Left ventricle myocardium superior (tissue), 1 donor: ENCODE data around the gene CTH. TPM values are rescaled to one million over a fixed set of nuclear protein-coding genes. Genes with fewer than 3 reads are reported as not detected.
A peak's percentile ranks its signal among the peaks of the same experiment; 100 is the strongest.
"Not testable (repeated sequence)": the region's sequence is repeated elsewhere in the genome, so short reads cannot be mapped to it uniquely, and the experiment has no call there.

Experiments
- ATAC-seq: fragments of 200-7000 bp; cut with Tn5 transposase; one replicate; pipeline ENCODE4 v1.9.1; 2020; ENCODE audit warnings: mild to moderate bottlenecking, moderate library complexity
- DNase-seq: peaks from one replicate; pipeline ENCODE4 v3.0.0-alpha.2; 2020
- intact Hi-C: fragments of 100-400 bp; cut with micrococcal nuclease; formaldehyde crosslinking; loops from one replicate; pipeline ENCODE4 v1.11.0; 2022
- long read RNA-seq: library from polyadenylated mRNA; unstranded; transcript quantifications from one replicate; pipeline ENCODE4 v2.0.0, GENCODE V29; 2021
- total RNA-seq: library from RNA; stranded (reverse); fragmentation: NEBNext Ultra II Directional; extraction: Animal tissue kit (Norgen Biotek cat#: 25700); gene quantifications from one replicate; pipeline ENCODE4 v1.2.1, GENCODE V29; 2021
- donor health status: DM: no; HTN: yes; CAD: no; lungs with severe emphysema.

CTH gene
- total RNA-seq = 1.1 TPM
- long read RNA-seq, partial matches to known transcripts = 0 of 1 reads
- long read RNA-seq, other reads (novel, unspliced or antisense) = 0 of 1 reads

DNA sequence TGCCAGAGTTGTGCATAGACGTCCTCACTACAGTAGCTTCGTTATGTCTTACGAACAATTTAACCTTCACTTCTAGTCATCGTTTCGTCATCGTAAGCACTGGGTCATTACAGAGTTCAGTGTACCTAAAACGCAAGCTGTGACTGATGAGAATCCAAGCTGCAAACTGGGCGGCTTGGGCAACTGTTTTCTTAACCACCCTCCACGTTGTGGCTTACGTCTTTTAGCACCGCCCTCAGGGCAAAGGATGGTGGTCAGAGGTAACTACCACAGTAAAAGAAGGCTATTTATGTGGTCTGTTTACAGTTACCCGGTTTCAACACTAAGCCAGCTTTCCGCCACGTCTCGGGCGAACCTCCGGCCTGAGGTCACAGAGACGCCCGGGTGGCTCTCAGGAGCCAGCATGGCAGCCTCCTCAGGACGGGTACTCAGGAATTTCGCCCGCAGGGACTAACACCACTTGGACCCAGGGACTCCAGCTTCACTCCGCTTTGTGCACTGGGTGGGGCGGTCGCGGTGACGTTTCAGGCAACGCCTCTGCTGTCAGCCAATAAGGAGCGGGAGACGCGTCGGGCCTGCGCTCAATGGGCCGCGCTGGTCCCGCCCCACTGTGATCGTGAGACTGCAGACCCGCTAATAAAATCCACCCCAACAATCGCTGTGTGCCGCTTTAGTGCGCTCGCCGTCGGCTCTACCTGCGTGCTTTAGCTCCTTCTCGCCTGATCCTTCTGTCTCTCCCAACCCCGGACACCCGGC lies at the start of gene CTH:
CTH (plus strand) TSS at position 665 of the 756 bp plus-strand sequence. CDS start 148 bp downstream, outside the sequence.
- ATAC-seq (peak; percentile 100), DNase-seq (peak; percentile 97)
- intact Hi-C loops = no loop called here

DNA sequence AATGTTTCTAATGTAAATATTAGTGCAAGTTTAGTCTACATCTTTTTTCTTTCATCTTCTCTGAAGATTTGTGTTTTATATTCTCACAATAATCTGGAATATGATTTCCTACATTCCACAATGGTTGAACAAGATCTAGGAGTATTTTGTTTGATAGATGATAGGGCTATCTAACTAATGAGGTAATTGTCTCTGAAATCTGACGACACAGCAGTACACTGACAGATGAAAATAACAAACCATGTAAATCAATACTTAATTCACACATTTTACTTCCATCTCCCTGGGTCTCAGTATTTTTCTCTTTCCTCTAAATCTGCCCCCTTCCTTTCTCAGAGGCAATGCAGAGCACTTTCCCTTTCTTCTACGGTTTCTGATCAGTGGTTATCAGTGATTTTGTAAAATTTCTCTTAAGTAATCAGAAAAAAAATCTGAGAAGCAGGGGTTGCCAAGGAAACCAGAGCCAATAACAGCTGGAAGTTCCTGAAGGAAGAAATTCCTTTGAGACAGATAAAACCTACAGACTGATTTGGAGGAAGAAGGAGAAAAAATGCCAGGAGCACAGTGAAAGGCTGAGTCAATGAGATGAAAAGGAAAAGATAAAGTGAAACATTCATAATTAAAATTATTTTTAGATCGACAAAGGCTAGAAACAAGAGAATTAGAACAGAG lies 49.2 kb upstream of the CTH start:
- DNase-seq = no peak
- intact Hi-C loops = no loop called here
- ATAC-seq = no peak

DNA sequence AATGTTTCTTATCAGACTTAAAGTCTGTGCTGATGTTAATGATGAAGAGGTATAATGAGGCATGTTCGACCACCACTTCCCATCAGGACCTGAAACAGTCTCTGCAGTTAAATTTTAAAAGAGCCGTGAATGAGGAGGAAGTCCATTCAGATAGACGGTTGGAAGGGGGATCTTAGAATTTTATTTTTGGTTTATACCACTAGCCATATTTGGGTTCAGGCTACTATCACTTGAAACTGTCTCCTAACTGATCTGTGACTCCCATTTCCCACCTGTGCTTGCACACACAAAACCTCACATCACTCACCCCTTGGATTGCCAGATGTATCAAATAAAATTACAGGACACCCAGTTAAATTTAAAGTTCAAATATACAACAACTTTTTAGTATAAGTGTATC lies 46.6 kb upstream of the CTH start:
- DNase-seq (no peak), ATAC-seq (no peak)
- intact Hi-C loops = no loop called here

DNA sequence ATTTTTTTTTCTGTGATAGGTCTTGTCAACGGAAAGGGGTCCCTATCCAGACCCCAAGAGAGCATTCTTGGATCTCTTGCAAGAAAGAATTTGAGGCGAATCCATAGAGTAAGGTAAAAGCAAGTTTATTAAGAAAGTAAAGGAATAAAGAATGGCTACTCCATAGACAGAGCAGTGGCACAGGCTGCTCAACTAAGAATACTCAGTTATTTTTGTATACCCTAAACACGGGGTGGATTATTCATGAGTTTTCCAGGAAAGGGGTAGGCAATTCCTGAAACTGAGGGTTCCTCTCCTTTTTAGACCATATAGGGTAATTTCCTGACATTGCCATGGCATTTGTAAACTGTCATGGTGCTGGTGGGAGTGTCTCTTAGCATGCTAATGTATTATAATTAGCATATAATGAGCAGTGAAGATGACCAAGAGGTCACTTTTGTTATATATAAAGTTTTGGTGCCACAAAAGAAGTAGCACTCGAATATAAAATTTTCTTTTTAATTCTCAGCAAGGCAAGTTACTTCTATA lies 44.6 kb upstream of the CTH start:
- DNase-seq, ATAC-seq, intact Hi-C loops: not testable (repeated sequence)

DNA sequence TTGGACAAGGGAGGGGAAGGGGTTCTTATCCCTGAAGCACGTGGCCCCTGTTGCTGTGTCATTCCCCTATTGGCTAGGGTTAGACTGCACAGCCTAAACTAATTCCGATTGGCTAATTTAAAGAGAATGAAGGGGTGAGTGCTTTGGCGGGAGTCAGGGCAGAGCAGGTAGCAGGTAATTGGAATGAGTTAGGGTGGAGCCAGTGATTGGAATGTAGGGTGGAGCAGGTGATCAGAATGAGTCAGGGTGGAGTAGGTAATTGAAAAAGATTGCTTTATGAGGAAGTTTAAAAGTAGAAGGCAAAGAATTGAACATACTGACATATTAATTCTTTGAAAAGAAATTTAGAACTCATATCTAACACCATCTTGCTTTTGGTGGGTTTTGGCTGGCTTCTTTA lies 44.1 kb upstream of the CTH start:
- DNase-seq, intact Hi-C loops, ATAC-seq: not testable (repeated sequence)

DNA sequence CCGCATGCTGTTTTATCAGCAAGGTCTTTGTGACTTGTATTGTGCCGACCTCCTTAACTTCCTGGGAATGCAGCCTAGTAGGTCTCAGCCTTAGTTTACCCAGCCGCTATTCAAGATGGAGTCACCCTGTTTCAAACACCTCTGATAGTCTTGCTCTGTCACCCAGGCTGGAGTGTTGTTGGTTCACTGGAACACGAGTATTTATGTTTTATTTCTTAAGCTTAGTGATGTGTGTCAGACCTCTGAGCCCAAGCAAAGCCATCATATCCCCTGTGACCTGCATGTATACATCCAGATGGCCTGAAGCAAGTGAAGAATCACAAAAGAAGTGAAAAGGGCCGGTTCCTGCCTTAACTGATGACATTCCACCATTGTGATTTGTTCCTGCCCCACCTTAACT lies 43.7 kb upstream of the CTH start:
- DNase-seq, ATAC-seq, intact Hi-C loops: not testable (repeated sequence)

DNA sequence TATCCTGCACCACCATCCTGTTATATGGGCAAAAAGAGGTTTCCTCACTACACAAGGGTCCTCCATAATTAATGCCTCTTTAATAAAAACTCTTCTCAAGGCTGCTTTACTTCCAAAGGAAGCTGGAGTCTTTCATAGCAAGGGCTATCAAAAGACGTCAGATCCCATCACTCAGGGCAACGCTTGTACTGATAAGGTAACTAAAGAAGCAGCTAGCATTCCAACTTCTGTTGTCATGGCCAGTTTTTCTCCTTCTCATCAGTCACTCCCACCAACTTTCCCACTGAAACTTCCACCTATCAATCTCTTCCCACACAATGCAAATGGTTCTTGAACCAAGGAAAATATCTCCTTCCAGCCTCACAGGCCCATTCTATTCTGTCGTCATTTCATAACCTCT lies 39.5 kb upstream of the CTH start:
- intact Hi-C loops, ATAC-seq: not testable (repeated sequence)

DNA sequence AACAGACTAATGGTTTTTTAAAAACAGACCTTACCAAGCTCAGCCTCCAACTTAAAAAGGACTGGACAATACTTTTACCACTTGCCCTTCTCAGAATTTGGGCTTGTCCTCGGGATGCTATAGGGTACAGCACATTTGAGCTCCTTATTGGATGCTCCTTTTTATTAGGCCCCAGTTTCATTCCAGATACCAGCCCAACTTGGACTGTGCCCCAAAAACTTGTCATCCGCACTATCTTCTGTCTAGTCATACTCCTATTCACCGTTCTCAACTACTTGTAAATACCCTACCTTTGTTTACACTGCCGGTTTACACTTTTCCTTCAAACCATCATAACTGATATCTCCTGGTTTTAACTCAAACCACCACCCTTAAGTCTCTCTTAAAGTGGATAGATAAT lies 38.6 kb upstream of the CTH start:
- no peak for DNase-seq
- intact Hi-C loops = no loop called here
- ATAC-seq = no peak

More for the DNA sequence above, 39.5 kb upstream of the CTH start:
- not testable (repeated sequence) for DNase-seq

DNA sequence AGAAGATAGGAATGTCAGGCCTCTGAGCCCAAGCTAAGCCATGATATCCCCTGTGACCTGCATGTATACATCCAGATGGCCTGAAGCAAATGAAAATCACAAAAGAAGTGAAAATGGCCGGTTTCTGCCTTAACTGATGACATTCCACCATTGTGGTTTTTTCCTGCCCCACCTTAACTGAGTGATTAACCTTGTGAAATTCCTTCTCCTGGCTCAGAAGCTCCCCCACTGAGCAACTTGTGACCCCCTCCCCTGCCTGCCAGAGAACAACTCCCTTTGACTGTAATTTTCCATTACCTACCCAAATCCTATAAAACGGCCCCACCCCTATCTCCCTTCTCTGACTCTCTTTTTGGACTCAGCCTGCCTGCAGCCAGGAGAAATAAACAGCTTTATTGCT lies 37.5 kb upstream of the CTH start:
- intact Hi-C loops, ATAC-seq: not testable (repeated sequence)

DNA sequence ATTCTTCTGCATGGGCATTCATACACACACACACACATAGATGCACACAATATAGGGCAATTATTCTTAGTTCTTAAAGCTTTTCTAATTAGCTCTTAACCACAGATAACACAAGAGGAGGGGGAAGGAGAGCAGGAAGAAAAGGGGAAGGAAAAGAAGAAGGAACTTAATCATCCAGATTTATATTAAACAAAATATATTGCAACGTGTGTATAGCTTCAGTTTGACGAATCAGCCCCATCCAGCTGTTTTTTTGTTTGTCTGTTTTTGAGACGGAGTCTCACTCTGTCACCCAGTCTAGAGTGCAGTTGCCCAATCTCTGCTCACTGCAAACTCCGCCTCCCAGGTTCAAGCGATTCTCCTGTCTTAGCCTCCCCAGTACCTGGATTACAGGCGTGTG lies 34.9 kb upstream of the CTH start:
- ATAC-seq = no peak
- intact Hi-C loops = no loop called here
- no peak for DNase-seq

More for the DNA sequence above, 37.5 kb upstream of the CTH start:
- DNase-seq = not testable (repeated sequence)

DNA sequence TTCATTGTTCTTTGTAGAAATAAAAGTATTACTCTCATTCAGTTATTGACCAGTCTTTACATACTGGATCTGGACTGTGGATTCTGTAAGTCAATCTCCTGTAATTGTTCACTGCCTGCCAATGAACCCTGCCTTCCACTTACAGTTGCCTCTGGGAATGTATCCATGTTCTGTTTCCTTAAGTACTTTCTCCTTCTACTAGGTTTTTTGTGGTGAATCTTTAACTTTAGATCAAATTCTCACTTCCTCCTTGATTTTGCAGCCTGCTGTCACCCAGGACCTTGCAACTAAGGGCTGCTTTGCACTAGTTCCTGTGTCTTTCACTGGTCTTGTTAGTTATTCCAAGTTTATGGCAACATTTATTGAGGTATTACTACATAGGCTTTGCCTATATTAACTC lies 28.4 kb upstream of the CTH start:
- DNase-seq (no peak), ATAC-seq (no peak)
- intact Hi-C loops = no loop called here

DNA sequence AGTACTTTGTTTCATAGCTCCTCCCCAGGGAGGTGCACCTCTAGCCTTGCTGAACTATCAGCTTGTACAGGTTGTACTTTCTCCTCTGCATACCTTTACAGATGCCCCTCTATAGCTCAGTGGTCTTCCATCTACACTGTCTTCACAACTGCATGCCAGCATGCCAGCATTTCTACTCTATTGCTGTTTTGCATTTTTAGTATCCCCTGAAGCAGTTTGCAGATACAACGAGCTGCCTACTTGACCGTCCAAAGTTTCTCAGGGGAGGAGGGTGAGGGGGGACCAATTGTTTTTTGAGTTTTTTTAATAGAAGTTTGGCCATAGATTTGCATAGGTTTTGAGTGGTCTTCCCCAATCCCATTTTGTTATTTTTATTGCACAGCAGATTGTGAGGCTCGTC lies 27.6 kb upstream of the CTH start:
- intact Hi-C loops = no loop called here
- DNase-seq (no peak), ATAC-seq (no peak)

DNA sequence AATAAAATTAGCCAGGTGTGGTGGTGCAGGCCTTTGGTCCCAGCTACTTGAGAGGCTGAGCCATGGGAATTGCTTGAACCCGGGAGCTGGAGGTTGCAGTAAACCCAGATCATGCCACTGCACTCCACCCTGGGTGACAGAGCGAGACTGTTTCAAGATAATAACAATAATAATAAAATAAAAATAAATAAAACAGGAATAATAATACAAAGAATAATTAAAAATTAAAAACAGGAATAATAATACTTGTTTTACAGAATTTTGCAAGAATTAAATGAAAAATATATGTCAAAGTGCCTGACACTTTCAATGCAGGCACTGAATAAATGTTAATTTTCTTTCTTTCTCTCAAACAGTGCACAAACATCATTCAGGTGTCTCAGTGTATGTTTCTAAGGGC lies 26.5 kb upstream of the CTH start:
- intact Hi-C loops = no loop called here
- ATAC-seq (no peak), DNase-seq (no peak)

DNA sequence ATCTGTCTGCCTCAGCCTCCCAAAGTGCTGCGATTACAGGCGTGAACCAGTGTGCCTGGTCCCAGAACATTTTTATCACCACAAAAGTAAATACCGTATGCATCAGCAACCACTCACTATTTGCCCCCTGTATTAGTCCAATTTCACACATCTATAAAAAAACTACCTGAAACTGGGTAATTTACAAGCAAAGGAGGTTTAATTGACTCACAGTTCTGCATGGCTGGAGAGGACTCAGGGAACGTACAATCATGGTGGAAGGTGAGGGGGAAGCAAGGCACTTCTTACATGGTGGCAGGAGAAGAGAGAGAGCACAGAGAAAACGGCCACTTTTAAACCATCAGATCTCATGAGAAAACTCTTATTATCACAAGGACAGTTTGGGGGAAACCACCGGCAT lies 25.6 kb upstream of the CTH start:
- intact Hi-C loops = no loop called here
- ATAC-seq = no peak
- no peak for DNase-seq

DNA sequence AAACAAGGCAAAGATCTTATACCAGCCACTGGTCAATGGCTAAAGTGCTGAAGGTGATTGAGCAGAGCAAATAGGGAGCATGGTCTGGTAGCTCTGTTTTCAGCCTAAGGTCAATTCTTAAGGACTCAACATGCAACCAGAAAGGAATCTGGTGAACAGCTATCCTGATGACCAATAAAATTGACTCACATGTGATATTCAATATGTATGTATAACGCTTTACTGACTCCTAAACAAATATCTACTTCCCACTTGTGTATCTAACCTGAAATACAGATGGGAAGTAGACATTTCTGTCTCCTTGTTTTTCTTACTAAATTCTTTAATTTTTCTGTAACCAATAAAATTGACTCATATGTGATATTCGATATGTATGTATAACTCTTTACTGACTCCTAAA lies 24.9 kb upstream of the CTH start:
- intact Hi-C loops = no loop called here
- DNase-seq (no peak), ATAC-seq (no peak)

DNA sequence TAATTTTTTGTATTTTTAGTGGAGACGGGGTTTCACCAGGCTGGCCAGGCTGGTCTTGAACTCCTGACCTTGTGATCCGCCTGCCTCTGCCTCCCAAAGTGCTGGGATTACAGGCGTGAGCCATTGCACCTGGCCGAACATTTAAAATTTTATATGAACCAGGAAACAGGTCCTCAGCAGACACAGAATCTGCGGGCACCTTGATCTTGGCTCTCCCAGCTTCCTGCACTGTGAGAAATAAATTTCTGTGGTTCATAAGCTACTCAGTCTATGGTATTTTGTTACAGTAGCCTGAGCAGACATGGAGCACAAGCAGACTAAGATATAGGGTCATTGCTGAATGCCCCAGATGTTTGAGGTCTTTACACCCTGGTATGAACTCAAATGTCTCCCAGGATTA lies 23.6 kb upstream of the CTH start:
- DNase-seq = no peak
- intact Hi-C loops = no loop called here
- ATAC-seq = no peak

DNA sequence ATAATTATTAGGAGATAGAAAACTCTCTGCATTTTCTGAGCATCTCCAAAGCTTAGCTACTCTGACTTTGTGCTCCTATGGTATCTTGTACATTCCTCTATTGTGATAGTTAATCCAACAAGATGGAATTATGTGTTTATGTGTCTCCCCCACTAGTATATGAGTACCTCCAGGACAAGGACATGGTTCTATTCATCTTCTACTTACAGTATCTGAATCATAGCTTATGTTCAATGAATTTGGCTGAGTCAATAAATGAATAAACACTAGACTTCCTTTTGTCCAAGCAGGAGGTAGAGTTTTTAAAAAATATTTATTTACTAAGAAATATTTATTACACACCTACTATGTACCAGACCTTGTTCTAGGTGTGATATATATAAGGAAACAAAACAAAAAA lies 18.4 kb upstream of the CTH start:
- intact Hi-C loops = no loop called here
- no peak for ATAC-seq
- DNase-seq = no peak

DNA sequence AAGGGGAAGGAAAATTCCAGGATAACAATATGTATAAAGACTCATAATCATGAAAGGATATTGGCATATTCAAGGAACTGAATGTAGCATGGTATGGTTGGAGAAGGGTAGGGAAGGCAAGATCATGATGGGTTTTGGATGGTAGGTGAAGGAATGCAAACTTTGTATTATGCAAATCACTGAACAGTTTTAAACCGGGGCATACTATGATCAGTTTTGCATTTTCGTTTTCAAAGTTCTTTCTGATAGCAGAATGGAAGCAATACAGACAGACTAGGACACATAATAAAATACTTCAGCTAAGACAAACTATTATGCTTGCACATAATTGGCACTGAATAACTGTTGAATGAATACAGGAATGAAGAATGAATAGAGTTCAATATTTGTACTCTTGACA lies 14.5 kb upstream of the CTH start:
- intact Hi-C loops = no loop called here
- no peak for DNase-seq
- ATAC-seq = no peak

DNA sequence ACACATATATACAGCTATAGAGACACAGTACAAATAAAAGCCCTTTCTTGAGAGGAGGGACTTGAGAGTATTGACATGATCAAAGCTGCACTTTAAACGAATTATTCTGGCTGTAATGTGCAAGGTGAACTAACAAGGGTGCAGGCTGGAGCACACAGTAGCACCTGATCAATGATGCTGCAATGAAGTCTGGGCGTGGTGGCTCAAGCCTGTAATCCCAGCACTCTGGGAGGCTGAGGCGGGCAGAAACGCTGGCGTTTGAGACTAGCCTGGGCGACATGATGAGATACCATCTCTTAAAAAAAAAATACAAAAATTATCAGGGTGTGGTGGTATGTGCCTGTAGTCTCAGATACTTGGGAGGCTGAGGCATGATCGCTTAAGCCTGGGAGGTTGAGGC lies 14.1 kb upstream of the CTH start:
- intact Hi-C loops = no loop called here
- ATAC-seq (no peak), DNase-seq (no peak)

DNA sequence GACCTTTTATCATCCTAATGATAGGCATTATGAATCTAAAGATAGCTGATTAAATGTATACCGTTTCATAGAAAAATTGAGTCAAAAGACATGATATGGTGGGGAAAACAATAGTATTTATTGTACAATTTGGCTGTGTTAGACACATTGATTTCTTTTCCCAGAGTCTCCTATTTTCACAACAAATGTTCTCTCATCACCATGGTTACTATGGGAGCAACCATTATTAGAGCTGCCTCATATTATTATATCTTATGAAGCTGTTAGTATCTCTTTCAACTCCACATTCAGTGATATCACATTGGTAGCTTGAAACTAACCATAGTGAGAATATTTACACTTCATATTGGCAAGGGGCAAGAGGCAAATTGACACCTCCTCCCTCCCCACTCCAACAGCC lies 10.7 kb upstream of the CTH start:
- DNase-seq = no peak
- intact Hi-C loops = no loop called here
- no peak for ATAC-seq

DNA sequence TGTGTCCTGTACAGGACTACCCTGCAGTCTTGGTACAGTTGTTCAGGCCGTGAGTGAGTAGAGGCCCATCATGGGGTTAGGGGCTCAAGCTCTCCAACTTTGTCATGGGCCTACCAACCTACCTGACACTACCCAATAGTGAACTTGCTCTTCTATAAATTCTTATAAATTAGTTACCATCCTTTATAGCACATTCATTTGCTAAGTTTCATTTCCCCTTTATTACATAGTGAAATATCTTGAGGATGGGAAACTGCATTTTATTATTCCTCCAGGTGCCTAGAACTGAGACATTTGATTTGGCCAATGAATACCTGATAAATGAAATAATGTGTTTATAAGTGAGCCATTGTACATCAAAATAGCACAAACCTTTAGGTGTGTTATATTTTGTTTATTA lies 9.1 kb upstream of the CTH start:
- DNase-seq (no peak), ATAC-seq (no peak)
- intact Hi-C loops = no loop called here
